ENCODE measurements around the gene IDH3G. TPM values are rescaled to one million over a fixed set of nuclear protein-coding genes. Genes with fewer than 3 reads are reported as not detected.
"Not testable (repeated sequence)": the region's sequence is repeated elsewhere in the genome, so short reads cannot be mapped to it uniquely, and the experiment has no call there.

IDH3G gene
- total and polyA plus RNA-seq, 2 of the 8 experiments (the other 6 are each of a cell fraction or from before 2014, with no cell fraction given) = 39.4 to 66.7 TPM

DNA sequence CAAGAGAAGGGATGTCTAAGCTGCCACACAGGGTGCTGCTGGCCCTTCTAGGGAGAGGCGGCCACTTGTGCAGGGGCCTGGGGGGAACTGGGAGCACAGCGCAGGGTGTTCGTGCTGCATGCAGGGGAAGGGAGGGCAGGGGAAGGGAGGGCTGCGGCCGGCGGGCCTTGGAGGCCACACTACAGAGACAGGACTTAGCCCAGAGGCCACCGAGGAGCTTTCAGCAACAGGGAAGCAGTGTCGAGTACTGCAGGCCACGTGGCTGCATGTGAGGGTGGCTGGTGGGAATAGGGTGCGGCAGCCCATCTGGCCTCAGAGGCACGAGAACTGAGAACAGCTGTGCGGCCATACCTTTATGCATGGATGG lies 49.1 kb downstream of the IDH3G start:
- H3K79me1 ChIP-seq (ENCODE audit: low read depth, low read length); H2AFZ ChIP-seq (ENCODE audit: low read length); H2BK5ac ChIP-seq (ENCODE audit: low read depth, low read length); H2BK120ac ChIP-seq (replicated peaks; ENCODE audit: low read depth, low read length); H2BK12ac ChIP-seq (ENCODE audit: low read depth, low read length); H4K8ac ChIP-seq (ENCODE audit: extremely low read depth, insufficient read depth, low read length); H3K36me3 ChIP-seq (ENCODE audit: control insufficient read depth in 2 of 4, insufficient read depth in 4 of 4, low read length in 3 of 4); H4K91ac ChIP-seq (replicated peaks; ENCODE audit: insufficient read length, low read length); H3K56ac ChIP-seq (replicated peaks; ENCODE audit: insufficient read length, low read depth, low read length); H3K23ac ChIP-seq (ENCODE audit: insufficient read length); H3K79me2 ChIP-seq (ENCODE audit: control insufficient read depth in 1 of 2, insufficient read depth in 2 of 2, low read length in 2 of 2); FAIRE-seq; H3K23me2 ChIP-seq (ENCODE audit: low read depth, low read length); H3K14ac ChIP-seq (ENCODE audit: insufficient read length); H2BK20ac ChIP-seq (ENCODE audit: low read length); H3K4ac ChIP-seq (replicated peaks; ENCODE audit: insufficient read length, low read depth, low read length); H3K27ac ChIP-seq (ENCODE audit: low read depth, low read length); H3K9ac ChIP-seq (replicated peaks in 1 of 4; ENCODE audit: extremely low read depth in 1 of 4, low read depth in 3 of 4, low read length in 3 of 4); H3K9me3 ChIP-seq (ENCODE audit: insufficient read depth in 2 of 2, low read depth in 1 of 2, low read length in 1 of 2); H2BK15ac ChIP-seq (ENCODE audit: low read length); H3K18ac ChIP-seq (ENCODE audit: extremely low read depth, low read length); H4K20me1 ChIP-seq (replicated peaks in 1 of 2; ENCODE audit: control insufficient read depth in 1 of 2, insufficient read depth in 2 of 2, low read length in 2 of 2); H4K5ac ChIP-seq (ENCODE audit: insufficient read length, low read depth, low read length); DNase-seq (ENCODE audit: low read depth in 1 of 2, low spot score in 2 of 2); H3K27me3 ChIP-seq (replicated peaks in 1 of 4; ENCODE audit: control insufficient read depth in 3 of 4, extremely low read depth in 1 of 4, insufficient read depth in 3 of 4, low read length in 3 of 4); H2AK5ac ChIP-seq (ENCODE audit: low read depth, low read length); H3K4me1 ChIP-seq (replicated peaks in 1 of 4; ENCODE audit: control insufficient read depth in 3 of 4, insufficient read depth in 4 of 4, low read length in 3 of 4): not testable (repeated sequence)
- Histone ChIP-seq H3K4me2 (ENCODE audit: insufficient read depth in 1 of 2, low read depth in 2 of 2, low read length in 2 of 2) (peak overlapping the region in 1 of 2 experiments; percentile 60; a peak in 2 of 4 replicates), H3K4me3 (ENCODE audit: extremely low read depth in 1 of 4, insufficient read depth in 2 of 4, low read depth in 3 of 4, low read length in 4 of 4) (peak overlapping the region in 1 of 4 experiments; percentile 60; a peak in 1 of 8 replicates)
- POLR2A ChIA-PET (ENCODE audit: partially characterized antibody) = interaction anchor here (0.6 kb wide), 1 partner anchor 16 kb away, joined by 3 read pairs; no protein-coding TSS in a partner anchor
- 100% methylated on average over 1 of the region's 12 CpGs; no CpG with 5 or more reads in 1 of the 2 experiments for WGBS, 2 experiments (ENCODE audit: extremely low coverage in 1 of 2, insufficient coverage in 1 of 2, insufficient read length in 1 of 2, insufficient replicate concordance in 2 of 2, low coverage in 1 of 2, low lambda C conversion rate in 2 of 2, missing lambda C conversion rate in 1 of 2)
- CTCF ChIA-PET (ENCODE audit: partially characterized antibody) = interaction anchor here (0.9 to 1.6 kb wide), 3 partner anchors 10 to 18 kb away, joined by 3 to 4 read pairs (median 4); no protein-coding TSS in a partner anchor

Measured in H1 (cell line).